Prostate gland (tissue), 2 donors: Measurements from ENCODE around the gene LDB3. TPM values are rescaled to one million over a fixed set of nuclear protein-coding genes. Genes with fewer than 3 reads are reported as not detected.

Experiments used
- DNase-seq: peaks from one replicate; pipeline ENCODE4 v3.0.0-alpha.2; 2019; ENCODE audit warnings: low spot score
- H3K27ac ChIP-seq, 2 donors: fragments of 200-600 bp; sonication (generic); 2 replicates each; pipeline ENCODE4 v1.5.1; 2017 to 2019
- H3K27me3 ChIP-seq: fragments of 200-600 bp; sonication (generic); replicated peaks from 2 replicates; pipeline ENCODE4 v1.5.1; 2019; ENCODE audit not compliant: insufficient read depth
- H3K36me3 ChIP-seq, 2 donors: fragments of 200-600 bp; sonication (generic); 1 replicate in 1 of 2; 2 replicates in 1 of 2; pipeline versions ENCODE4 v1.5.1 to v1.8.1; 2017 to 2019
- H3K4me1 ChIP-seq: fragments of 200-600 bp; sonication (generic); replicated peaks from 2 replicates; pipeline ENCODE4 v1.5.1; 2019
- H3K4me3 ChIP-seq, 2 donors: fragments of 200-600 bp; sonication (generic); 2 replicates each; pipeline ENCODE4 v1.5.1; 2017 to 2019
- H3K9me3 ChIP-seq: fragments of 200-600 bp; sonication (generic); 2 replicates; pipeline ENCODE4 v1.5.1; 2017
- CTCF ChIP-seq, 4 experiments: fragments of 200-600 bp in 2 of 4; fragments of 450-650 bp in 2 of 4; sonication (generic) in 2 of 4; IDR thresholded peaks; 1 replicate in 3 of 4; 2 replicates in 1 of 4; pipeline ENCODE4 v1.5.1; 2016 to 2019; ENCODE audit warnings: antibody characterized with exemption in 4 of 4, mild to moderate bottlenecking in 2 of 4, moderate library complexity in 2 of 4
- POLR2A ChIP-seq: fragments of 450-650 bp; IDR thresholded peaks from one replicate; pipeline ENCODE4 v1.6.1; 2016; ENCODE audit warnings: antibody characterized with exemption, mild to moderate bottlenecking
- POLR2AphosphoS5 ChIP-seq: sonication (generic); formaldehyde crosslinking; IDR thresholded peaks from one replicate; pipeline ENCODE4 v1.6.1; 2017; ENCODE audit warnings: antibody characterized with exemption
- WGBS: methylation state at CpG from one replicate; pipeline ENCODE4 v1.1.5; 2018; 5-methylcytosine and 5-hydroxymethylcytosine counted together
- intact Hi-C: fragments of 100-400 bp; cut with DNase I; formaldehyde crosslinking; loops from one replicate; pipeline ENCODE4 v1.14.2; 2022
- total RNA-seq, 2 donors: library from RNA; depleted of rRNA; stranded (reverse); fragments of >200 nt; gene quantifications; one replicate each; pipeline ENCODE4 v1.1.0, GENCODE V29; 2016

The LDB3 gene
- total RNA-seq, 2 donors from 2014 or later = 10.8 to 13.0 TPM

- intact Hi-C loops = loop anchor here (1.0 to 5.0 kb wide), 3 partner anchors 40 to 145 kb away; no protein-coding TSS in a partner anchor
- no peaks in the 10 kb centered on the region for H3K27me3 ChIP-seq
- H3K36me3 ChIP-seq = no peaks in the 10 kb centered on the region
- H3K27ac ChIP-seq = peak overlapping the region; percentile 93 to 95
- WGBS = 2% methylated on average over 47 of the region's 47 CpGs
- H3K9me3 ChIP-seq = no peaks in the 10 kb centered on the region
- TF ChIP-seq POLR2A (no peak), POLR2AphosphoS5 (peak; percentile 12), CTCF (IDR thresholded peaks at IDR 0.05) (peak in 2 of 4 experiments; percentile 10 to 22)
- peak; percentile 26 for DNase-seq
- peaks cover 9% of the 10 kb centered on the region for H3K4me1 ChIP-seq
- peak overlapping the region; percentile 82 to 91 for H3K4me3 ChIP-seq
These were observed 89.0 kb downstream of the LDB3 start for GRCh38 chr10:86757113-86757972.

- Histone ChIP-seq H3K27ac (peak overlapping the region; percentile 93 to 95), H3K27me3 (no peaks in the 10 kb centered on the region), H3K4me1 (peaks cover 9% of the 10 kb centered on the region), H3K9me3 (no peaks in the 10 kb centered on the region), H3K36me3 (no peaks in the 10 kb centered on the region), H3K4me3 (peak overlapping the region; percentile 82 to 91)
- 19% methylated on average over 9 of the region's 9 CpGs for WGBS
- DNase-seq = no peak
- no peak for TF ChIP-seq POLR2AphosphoS5
- TF ChIP-seq CTCF (IDR thresholded peaks at IDR 0.05) = no peak
- no peak for TF ChIP-seq POLR2A
- intact Hi-C loops = loop anchor here (5.0 kb wide), 2 partner anchors 39 to 144 kb away; no protein-coding TSS in a partner anchor
These were observed 90.1 kb downstream of the LDB3 start for GRCh38 chr10:86758189-86759072.

- H3K4me1 ChIP-seq = peaks cover 4% of the 10 kb centered on the region
- no peaks in the 10 kb centered on the region for H3K9me3 ChIP-seq
- peak overlapping the region; percentile 82 to 91 for H3K4me3 ChIP-seq
- H3K36me3 ChIP-seq = no peaks in the 10 kb centered on the region
- H3K27ac ChIP-seq = peak overlapping the region; percentile 93 to 95
- TF ChIP-seq POLR2AphosphoS5 (no peak), CTCF (IDR thresholded peaks at IDR 0.05) (no peak), POLR2A (no peak)
- no peak for DNase-seq
- WGBS = 37% methylated on average over 3 of the region's 3 CpGs
- intact Hi-C loops = loop anchor here (5.0 kb wide), 2 partner anchors 38 to 143 kb away; no protein-coding TSS in a partner anchor
- no peaks in the 10 kb centered on the region for H3K27me3 ChIP-seq
These were observed 90.9 kb downstream of the LDB3 start for GRCh38 chr10:86759073-86759672.

- no peak for TF ChIP-seq POLR2A
- no peak for TF ChIP-seq POLR2AphosphoS5
- no peak for TF ChIP-seq CTCF (IDR thresholded peaks at IDR 0.05)
- H3K27ac ChIP-seq = no peak overlapping the region
These were observed 95.1 kb downstream of the LDB3 start for GRCh38 chr10:86763404-86763803.

More at GRCh38 chr10:86763404-86763803, 95.1 kb downstream of the LDB3 start:
- no peak overlapping the region for H3K4me3 ChIP-seq
- intact Hi-C loops = no loop called here
- H3K9me3 ChIP-seq = no peaks in the 10 kb centered on the region
- no peaks in the 10 kb centered on the region for H3K27me3 ChIP-seq
- DNase-seq = no peak
- H3K4me1 ChIP-seq = no peaks in the 10 kb centered on the region
- H3K36me3 ChIP-seq = no peaks in the 10 kb centered on the region
- 73% methylated on average over 5 of the region's 5 CpGs for WGBS
